H9 (cell line): ENCODE results near the gene CACNA2D3. TPM values are rescaled to one million over a fixed set of nuclear protein-coding genes. Genes with fewer than 3 reads are reported as not detected.

ENCODE experiments used
- DNase-seq: peaks from one replicate; pipeline ENCODE4 v3.0.0-alpha.2; 2017
- H2AFZ ChIP-seq: one replicate; pipeline ENCODE4 v1.6.1; 2013; ENCODE audit warnings: mild to moderate bottlenecking, low read length, control low read depth, moderate library complexity
- H2AK5ac ChIP-seq: 2 replicates; pipeline ENCODE4 v1.6.1; 2013; ENCODE audit warnings: low read length, control low read depth, mixed read lengths; ENCODE audit not compliant: insufficient read length
- H2BK120ac ChIP-seq: one replicate; pipeline ENCODE4 v1.6.1; 2013; ENCODE audit warnings: low read depth, mild to moderate bottlenecking, low read length, control low read depth, inconsistent platforms; ENCODE audit not compliant: poor library complexity, severe bottlenecking
- H2BK12ac ChIP-seq: 2 replicates; pipeline ENCODE4 v1.6.1; 2013; ENCODE audit warnings: low read length, control low read depth, mixed read lengths, low read depth; ENCODE audit not compliant: insufficient read length
- H2BK15ac ChIP-seq: 2 replicates; pipeline ENCODE4 v1.6.1; 2013; ENCODE audit warnings: low read depth, low read length, control low read depth
- H2BK20ac ChIP-seq: one replicate; pipeline ENCODE4 v1.6.1; 2013; ENCODE audit warnings: low read depth, mild to moderate bottlenecking, low read length, control low read depth, inconsistent platforms; ENCODE audit not compliant: poor library complexity, severe bottlenecking
- H2BK5ac ChIP-seq: 2 replicates; pipeline ENCODE4 v1.6.1; 2013; ENCODE audit warnings: low read length, control low read depth, mixed read lengths; ENCODE audit not compliant: insufficient read length
- H3K14ac ChIP-seq: 2 replicates; pipeline ENCODE4 v1.6.1; 2013; ENCODE audit warnings: low read length, control low read depth; ENCODE audit not compliant: insufficient read depth
- H3K18ac ChIP-seq: 2 replicates; pipeline ENCODE4 v1.6.1; 2013; ENCODE audit warnings: low read depth, mild to moderate bottlenecking, mixed read lengths, low read length, control low read depth; ENCODE audit not compliant: insufficient read length
- H3K23ac ChIP-seq: 2 replicates; pipeline ENCODE4 v1.6.1; 2013; ENCODE audit warnings: low read length, control low read depth, mixed read lengths, low read depth; ENCODE audit not compliant: insufficient read length
- H3K23me2 ChIP-seq: 2 replicates; pipeline ENCODE4 v1.6.1; 2013; ENCODE audit warnings: low read depth, mild to moderate bottlenecking, mixed read lengths, low read length, control low read depth; ENCODE audit not compliant: insufficient read length, poor library complexity, severe bottlenecking
- H3K27ac ChIP-seq: 2 replicates; pipeline ENCODE4 v1.5.1; 2013; ENCODE audit warnings: low read length, control low read depth, mixed read lengths, low read depth; ENCODE audit not compliant: insufficient read length
- H3K27me3 ChIP-seq: 2 replicates; pipeline ENCODE4 v1.6.1; 2013; ENCODE audit warnings: low read length, control low read depth, inconsistent platforms; ENCODE audit not compliant: insufficient read depth
- H3K4ac ChIP-seq: 2 replicates; pipeline ENCODE4 v1.6.1; 2013; ENCODE audit warnings: low read depth, mild to moderate bottlenecking, control low read depth, inconsistent platforms, low read length, moderate library complexity
- H3K4me1 ChIP-seq: 2 replicates; pipeline ENCODE4 v1.6.1; 2013; ENCODE audit warnings: low read length, control low read depth, inconsistent platforms; ENCODE audit not compliant: insufficient read depth
- H3K4me2 ChIP-seq: 2 replicates; pipeline ENCODE4 v1.6.1; 2013; ENCODE audit warnings: low read length, control low read depth, mixed read lengths; ENCODE audit not compliant: insufficient read length, insufficient read depth
- H3K56ac ChIP-seq: 2 replicates; pipeline ENCODE4 v1.6.1; 2013; ENCODE audit warnings: low read depth, mild to moderate bottlenecking, mixed read lengths, low read length, control low read depth; ENCODE audit not compliant: insufficient read length
- H3K79me1 ChIP-seq: 2 replicates; pipeline ENCODE4 v1.6.1; 2013; ENCODE audit warnings: low read depth, mild to moderate bottlenecking, moderate library complexity, low read length, control low read depth, inconsistent platforms; ENCODE audit not compliant: insufficient read depth, poor library complexity, severe bottlenecking
- H3K79me2 ChIP-seq: 2 replicates; pipeline ENCODE4 v1.6.1; 2013; ENCODE audit warnings: low read length, control low read depth, inconsistent platforms; ENCODE audit not compliant: insufficient read depth
- H3K9ac ChIP-seq: 2 replicates; pipeline ENCODE4 v1.6.1; 2013; ENCODE audit warnings: low read length, control low read depth, mixed read lengths; ENCODE audit not compliant: insufficient read length; ENCODE audit errors: extremely low read depth
- H3K9me3 ChIP-seq: one replicate; pipeline ENCODE4 v1.6.1; 2013; ENCODE audit warnings: low read depth, low read length, inconsistent platforms; ENCODE audit not compliant: control insufficient read depth
- H3T11ph ChIP-seq: one replicate; pipeline ENCODE4 v1.6.1; 2013; ENCODE audit warnings: mild to moderate bottlenecking, low read length, control low read depth, inconsistent platforms
- H4K20me1 ChIP-seq: one replicate; pipeline ENCODE4 v1.6.1; 2013; ENCODE audit not compliant: control insufficient read depth, insufficient read length, insufficient read depth
- H4K5ac ChIP-seq: 2 replicates; pipeline ENCODE4 v1.6.1; 2013; ENCODE audit warnings: low read depth, mild to moderate bottlenecking, mixed read lengths, low read length, control low read depth; ENCODE audit not compliant: insufficient read length
- H4K8ac ChIP-seq: replicated peaks from 2 replicates; pipeline ENCODE4 v1.6.1; 2013; ENCODE audit warnings: low read length, control low read depth, mixed read lengths, low read depth; ENCODE audit not compliant: insufficient read length
- H4K91ac ChIP-seq: 2 replicates; pipeline ENCODE4 v1.6.1; 2013; ENCODE audit warnings: low read depth, mild to moderate bottlenecking, moderate library complexity, mixed read lengths, low read length, control low read depth; ENCODE audit not compliant: insufficient read length
- H3K27ac Mint-ChIP-seq, 3 experiments: 2 replicates in 2 of 3; 3 replicates in 1 of 3; pipeline ENCODE4 v1.8.0; 2020 to 2021; ENCODE audit warnings: mixed read lengths in 3 of 3, mild to moderate bottlenecking in 1 of 3, moderate library complexity in 1 of 3
- H3K27me3 Mint-ChIP-seq: 2 replicates; pipeline ENCODE4 v1.8.0; 2021; ENCODE audit warnings: low read depth, mild to moderate bottlenecking, moderate library complexity, mixed read lengths
- H3K36me3 Mint-ChIP-seq, 3 experiments: 2 replicates in 2 of 3; 3 replicates in 1 of 3; pipeline ENCODE4 v1.8.0; 2020 to 2021; ENCODE audit warnings: low read depth in 3 of 3, mixed read lengths in 3 of 3; ENCODE audit not compliant: insufficient read depth in 1 of 3
- H3K4me1 Mint-ChIP-seq, 2 experiments: 2 replicates each; pipeline ENCODE4 v1.8.0; 2020; ENCODE audit warnings: mixed read lengths in 2 of 2
- H3K4me3 Mint-ChIP-seq, 2 experiments: 2 replicates in 1 of 2; 3 replicates in 1 of 2; pipeline ENCODE4 v1.8.0; 2020 to 2021; ENCODE audit warnings: mild to moderate bottlenecking in 2 of 2, mixed read lengths in 2 of 2, moderate library complexity in 1 of 2
- H3K9me3 Mint-ChIP-seq, 2 experiments: 2 replicates in 1 of 2; 3 replicates in 1 of 2; pipeline ENCODE4 v1.8.0; 2020; ENCODE audit warnings: mild to moderate bottlenecking in 2 of 2, mixed read lengths in 2 of 2, moderate library complexity in 1 of 2
- CTCF ChIP-seq: fragments of 200-600 bp; sonication (generic); conservative IDR thresholded peaks from 3 replicates; pipeline ENCODE4 v1.8.0; 2021; ENCODE audit warnings: antibody characterized with exemption, mild to moderate bottlenecking
- WGBS: extraction: QIAGEN DNeasy Blood & Tissue Kit; methylation state at CpG from one replicate; pipeline ENCODE4 v1.1.7; 2013; ENCODE audit warnings: missing lambda C conversion rate, low lambda C conversion rate, mixed read lengths; ENCODE audit not compliant: insufficient read length; ENCODE audit errors: extremely low coverage; 5-methylcytosine and 5-hydroxymethylcytosine counted together
- total RNA-seq: library from RNA; stranded (reverse); gene quantifications from 2 replicates; pipeline ENCODE4 v1.2.1, GENCODE V29; 2021

Gene CACNA2D3
- total RNA-seq, 1 experiment from 2014 or later = 3.2 TPM

- H3K9ac ChIP-seq = no peak overlapping the region
- H3K27ac ChIP-seq = no peak overlapping the region
- H3K9me3 Mint-ChIP-seq = no peaks in the 10 kb centered on the region
- H2BK20ac ChIP-seq = no peak overlapping the region
- H3K56ac ChIP-seq = no peak overlapping the region
- H3K4me1 ChIP-seq = no peaks in the 10 kb centered on the region
- no peak overlapping the region for H3K14ac ChIP-seq
- no peak overlapping the region for H4K91ac ChIP-seq
- TF ChIP-seq CTCF = no peak
- no peak overlapping the region for H2BK15ac ChIP-seq
- H2BK120ac ChIP-seq = no peak overlapping the region
- no peak overlapping the region for H4K5ac ChIP-seq
- no peaks in the 10 kb centered on the region for H3K79me2 ChIP-seq
- H2AFZ ChIP-seq = no peak overlapping the region
- peaks cover 52% of the 10 kb centered on the region for H3K27me3 Mint-ChIP-seq
- H3K23me2 ChIP-seq = no peaks in the 10 kb centered on the region
- DNase-seq = no peak
- H3K79me1 ChIP-seq = no peaks in the 10 kb centered on the region
- peaks cover 0 to 2% (median 0%) of the 10 kb centered on the region in 3 experiments; a peak in 1 of 7 replicates for H3K36me3 Mint-ChIP-seq
- H3T11ph ChIP-seq = no peak overlapping the region
- no peak overlapping the region for H2BK5ac ChIP-seq
- no peaks in the 10 kb centered on the region for H4K20me1 ChIP-seq
- H3K4me1 Mint-ChIP-seq = no peaks in the 10 kb centered on the region
- H3K27me3 ChIP-seq = no peaks in the 10 kb centered on the region
- WGBS = no CpG with 5 or more reads among the region's 8 CpGs
- H3K9me3 ChIP-seq = no peaks in the 10 kb centered on the region
- no peak overlapping the region for H2BK12ac ChIP-seq
- H3K4me2 ChIP-seq = no peak overlapping the region
- no peak overlapping the region for H4K8ac ChIP-seq
- no peak overlapping the region for H3K27ac Mint-ChIP-seq
- no peak overlapping the region for H3K4me3 Mint-ChIP-seq
- H2AK5ac ChIP-seq = no peak overlapping the region
- no peak overlapping the region for H3K4ac ChIP-seq
- no peak overlapping the region for H3K23ac ChIP-seq
- no peak overlapping the region for H3K18ac ChIP-seq
These were observed 498.8 kb downstream of the CACNA2D3 start for GRCh38 chr3:54621184-54621583.
